Measurements from ENCODE around the gene ICE1.
"Not testable (repeated sequence)": the region's sequence is repeated elsewhere in the genome, so short reads cannot be mapped to it uniquely, and the experiment has no call there.

Gene ICE1

GRCh38 chr5:5386329-5386728, 36.1 kb upstream of the ICE1 start:
- in situ Hi-C loops (cut with HindIII; ENCODE audit: low sequenced_read_pairs): no loop called here
- TF ChIP-seq, protein P1, sequence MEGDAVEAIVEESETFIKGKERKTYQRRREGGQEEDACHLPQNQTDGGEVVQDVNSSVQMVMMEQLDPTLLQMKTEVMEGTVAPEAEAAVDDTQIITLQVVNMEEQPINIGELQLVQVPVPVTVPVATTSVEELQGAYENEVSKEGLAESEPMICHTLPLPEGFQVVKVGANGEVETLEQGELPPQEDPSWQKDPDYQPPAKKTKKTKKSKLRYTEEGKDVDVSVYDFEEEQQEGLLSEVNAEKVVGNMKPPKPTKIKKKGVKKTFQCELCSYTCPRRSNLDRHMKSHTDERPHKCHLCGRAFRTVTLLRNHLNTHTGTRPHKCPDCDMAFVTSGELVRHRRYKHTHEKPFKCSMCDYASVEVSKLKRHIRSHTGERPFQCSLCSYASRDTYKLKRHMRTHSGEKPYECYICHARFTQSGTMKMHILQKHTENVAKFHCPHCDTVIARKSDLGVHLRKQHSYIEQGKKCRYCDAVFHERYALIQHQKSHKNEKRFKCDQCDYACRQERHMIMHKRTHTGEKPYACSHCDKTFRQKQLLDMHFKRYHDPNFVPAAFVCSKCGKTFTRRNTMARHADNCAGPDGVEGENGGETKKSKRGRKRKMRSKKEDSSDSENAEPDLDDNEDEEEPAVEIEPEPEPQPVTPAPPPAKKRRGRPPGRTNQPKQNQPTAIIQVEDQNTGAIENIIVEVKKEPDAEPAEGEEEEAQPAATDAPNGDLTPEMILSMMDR (IDR thresholded peaks at IDR 0.05; ENCODE audit: low read depth, low read length, missing control alignments): no peak
- no peak overlapping the region for H3K4me3 ChIP-seq (ENCODE audit: low read depth, low read length)
- no peak for DNase-seq (ENCODE audit: low read depth)

DNA sequence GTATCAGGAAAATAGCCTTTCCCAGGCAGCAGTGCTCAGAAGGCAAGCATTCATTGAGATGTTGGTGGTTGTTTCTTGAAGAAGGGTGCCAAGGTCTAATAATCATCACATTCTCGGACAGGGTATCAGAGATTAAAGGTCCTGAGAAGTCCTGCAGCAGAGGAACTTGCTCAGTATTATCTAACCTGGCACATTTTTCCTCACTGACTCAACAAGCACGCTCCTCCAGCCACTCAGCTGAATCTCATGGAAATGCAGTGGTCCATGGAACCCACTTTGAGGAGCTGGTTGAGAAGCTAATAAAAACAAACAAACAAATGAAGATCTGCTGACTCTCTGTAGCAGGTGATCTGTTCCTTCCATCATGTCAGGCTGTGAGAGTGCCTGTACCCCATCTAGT, 35.3 kb upstream of the ICE1 start:
- in situ Hi-C loops (cut with HindIII; ENCODE audit: low sequenced_read_pairs): no loop called here
- TF ChIP-seq, protein P1 (IDR thresholded peaks at IDR 0.05; ENCODE audit: low read depth, low read length, missing control alignments): no peak
- H3K4me3 ChIP-seq (ENCODE audit: low read depth, low read length): no peak overlapping the region
- no peak for DNase-seq (ENCODE audit: low read depth)

GRCh38 chr5:5387777-5388176, 34.7 kb upstream of the ICE1 start:
- H3K4me3 ChIP-seq (ENCODE audit: low read depth, low read length): no peak overlapping the region
- in situ Hi-C loops (cut with HindIII; ENCODE audit: low sequenced_read_pairs): no loop called here
- TF ChIP-seq, protein P1 (IDR thresholded peaks at IDR 0.05; ENCODE audit: low read depth, low read length, missing control alignments): no peak
- no peak for DNase-seq (ENCODE audit: low read depth)

DNA sequence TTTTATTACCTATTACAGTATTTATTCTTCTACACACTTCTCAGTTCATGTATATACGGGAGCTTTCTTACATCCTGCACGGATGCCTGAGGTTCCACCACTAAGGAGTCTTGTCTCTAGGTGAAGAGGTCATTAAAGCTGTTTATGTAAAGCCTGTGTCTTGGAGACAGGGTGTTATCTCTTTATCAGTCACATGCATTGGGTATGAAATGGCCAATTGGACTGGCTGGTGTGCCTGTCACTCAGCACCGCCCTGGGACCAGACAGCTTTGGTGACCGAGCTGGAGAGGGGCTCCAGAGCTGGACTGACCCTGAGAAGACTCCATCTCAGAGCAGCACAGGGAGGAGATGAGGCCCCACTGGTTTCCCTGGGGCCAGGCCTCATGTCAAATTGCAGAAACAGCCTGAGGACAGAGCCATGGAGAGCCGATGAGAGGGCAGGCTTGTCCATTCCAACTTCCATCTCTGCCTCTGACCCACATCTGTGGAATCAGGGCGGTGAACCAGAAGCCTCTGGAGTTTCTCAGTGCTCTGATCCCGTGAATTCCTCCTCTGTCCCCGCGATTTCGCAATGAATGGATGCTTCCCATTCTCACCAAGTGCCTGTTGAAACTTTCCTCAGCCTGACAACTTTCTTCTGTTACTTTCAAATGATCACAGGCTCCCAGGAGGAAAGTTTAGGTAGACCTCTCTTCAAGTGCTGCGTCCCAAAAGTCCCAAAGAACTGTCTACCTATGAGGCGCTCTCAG, 32.2 kb upstream of the ICE1 start:
- DNase-seq (ENCODE audit: low read depth); in situ Hi-C loops (cut with HindIII; ENCODE audit: low sequenced_read_pairs); H3K4me3 ChIP-seq (ENCODE audit: low read depth, low read length): not testable (repeated sequence)

DNA sequence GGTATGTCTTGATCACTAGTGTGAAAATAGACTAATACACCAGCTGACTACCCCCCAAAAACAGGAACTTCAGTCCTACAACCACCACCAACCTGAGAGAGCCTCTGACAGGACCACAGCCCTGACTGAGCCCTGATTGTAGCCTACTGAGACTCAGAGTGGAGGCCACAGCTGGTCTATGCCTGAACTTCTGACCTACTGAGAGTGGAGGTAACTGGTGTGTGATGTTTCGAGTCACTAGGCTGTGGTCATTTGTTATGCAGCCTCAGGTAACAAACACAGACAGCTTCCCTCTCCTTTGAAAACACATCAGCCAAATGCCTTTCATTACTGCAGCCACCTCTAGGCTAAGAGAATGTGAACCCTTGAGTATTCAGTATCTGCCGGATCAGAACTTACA, 30.0 kb upstream of the ICE1 start:
- DNase-seq (ENCODE audit: low read depth); H3K4me3 ChIP-seq (ENCODE audit: low read depth, low read length); in situ Hi-C loops (cut with HindIII; ENCODE audit: low sequenced_read_pairs): not testable (repeated sequence)

GRCh38 chr5:5394384-5394986, 28.0 kb upstream of the ICE1 start:
- H3K4me3 ChIP-seq (ENCODE audit: low read depth, low read length); in situ Hi-C loops (cut with HindIII; ENCODE audit: low sequenced_read_pairs): not testable (repeated sequence)
- peak; percentile 28 for DNase-seq (ENCODE audit: low read depth)
- TF ChIP-seq, protein P1 (IDR thresholded peaks at IDR 0.05; ENCODE audit: low read depth, low read length, missing control alignments): peak; percentile 65

DNA sequence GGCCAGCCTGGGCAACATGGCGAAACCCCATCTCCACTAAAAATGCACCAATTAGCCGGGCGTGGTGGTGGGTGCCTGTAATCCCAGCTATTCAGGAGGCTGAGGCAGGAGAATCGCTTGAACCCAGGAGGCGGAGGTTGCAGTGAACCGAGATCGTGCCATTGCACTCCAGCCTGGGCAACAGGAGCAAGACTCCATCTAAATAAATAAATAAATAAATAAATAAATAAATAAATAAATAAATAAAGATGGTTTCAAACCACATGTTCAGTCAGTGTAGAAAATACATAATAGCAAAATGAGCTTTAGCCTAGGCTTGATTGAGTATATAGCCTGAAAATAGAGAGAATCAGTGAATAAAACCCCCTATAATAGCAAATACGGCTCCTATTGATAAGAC, 27.4 kb upstream of the ICE1 start:
- in situ Hi-C loops (cut with HindIII; ENCODE audit: low sequenced_read_pairs); H3K4me3 ChIP-seq (ENCODE audit: low read depth, low read length): not testable (repeated sequence)

DNA sequence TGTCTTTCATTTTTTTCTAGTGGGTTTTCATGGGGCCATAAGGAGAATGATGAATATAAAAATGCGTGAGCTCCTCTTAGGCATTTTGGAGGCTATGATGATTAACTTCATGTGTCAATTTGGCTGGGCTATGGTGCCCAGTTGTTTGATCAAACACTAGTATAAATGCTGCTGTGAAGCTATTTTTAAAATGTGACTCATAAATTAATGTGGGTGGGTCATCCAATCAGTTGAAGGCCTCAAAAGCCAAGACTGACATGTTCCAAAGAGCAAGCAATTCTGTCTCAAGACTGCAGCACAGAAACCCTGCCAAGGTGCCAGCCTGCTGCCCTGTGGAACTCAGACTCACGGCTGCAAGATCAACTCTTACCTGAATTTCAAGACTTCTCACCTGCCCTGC, 24.4 kb upstream of the ICE1 start:
- in situ Hi-C loops (cut with HindIII; ENCODE audit: low sequenced_read_pairs): no loop called here

More for the DNA sequence above, 27.4 kb upstream of the ICE1 start:
- DNase-seq (ENCODE audit: low read depth): not testable (repeated sequence)

More for the DNA sequence above, 24.4 kb upstream of the ICE1 start:
- H3K4me3 ChIP-seq (ENCODE audit: low read depth, low read length): no peak overlapping the region
- DNase-seq (ENCODE audit: low read depth): no peak
- TF ChIP-seq, protein P1 (IDR thresholded peaks at IDR 0.05; ENCODE audit: low read depth, low read length, missing control alignments): no peak

Data from astrocyte of the cerebellum (primary cell).